H1 (cell line): ENCODE results near the gene SLC5A10. TPM values are rescaled to one million over a fixed set of nuclear protein-coding genes. Genes with fewer than 3 reads are reported as not detected.

ENCODE experiments used
- CTCF ChIA-PET: fragments of 300-600 bp; sonication (Branson Sonifier 250); formaldehyde crosslinking; loops from one replicate; lab custom pipeline; 2021; ENCODE audit not compliant: partially characterized antibody; lab: Charles Lee
- POLR2A ChIA-PET: fragments of 300-600 bp; sonication (Branson Sonifier 250); formaldehyde crosslinking; loops from one replicate; lab custom pipeline; 2021; ENCODE audit warnings: inconsistent platforms; ENCODE audit not compliant: partially characterized antibody; lab: Charles Lee
- DNase-seq, 2 experiments: peaks; one replicate each; pipeline versions ENCODE4 v3.0.0 to v3.0.0-alpha.2; 2010 to 2022; ENCODE audit warnings: low spot score in 2 of 2, low read depth in 1 of 2, mixed read lengths in 1 of 2
- FAIRE-seq: peaks from 2 replicates; lab custom pipeline; 2011; peaks lifted over from hg19 to GRCh38; lab: Jason Lieb, UNC
- H2AFZ ChIP-seq: 2 replicates; pipeline ENCODE4 v1.8.1; 2012; ENCODE audit warnings: low read length, inconsistent platforms
- H2AK5ac ChIP-seq: 2 replicates; pipeline ENCODE4 v1.6.1; 2013; ENCODE audit warnings: low read depth, low read length
- H2BK120ac ChIP-seq: replicated peaks from 2 replicates; pipeline ENCODE3; 2013; ENCODE audit warnings: low read depth, low read length, inconsistent platforms
- H2BK12ac ChIP-seq: 2 replicates; pipeline ENCODE4 v1.6.1; 2013; ENCODE audit warnings: low read depth, low read length
- H2BK15ac ChIP-seq: 2 replicates; pipeline ENCODE4 v1.6.1; 2013; ENCODE audit warnings: low read length
- H2BK20ac ChIP-seq: 2 replicates; pipeline ENCODE4 v1.6.1; 2013; ENCODE audit warnings: low read length
- H2BK5ac ChIP-seq: 2 replicates; pipeline ENCODE4 v1.6.1; 2013; ENCODE audit warnings: low read depth, low read length
- H3K14ac ChIP-seq: 2 replicates; pipeline ENCODE4 v1.6.1; 2013; ENCODE audit warnings: inconsistent platforms; ENCODE audit not compliant: insufficient read length
- H3K18ac ChIP-seq: 2 replicates; pipeline ENCODE4 v1.6.1; 2013; ENCODE audit warnings: low read length; ENCODE audit errors: extremely low read depth
- H3K23ac ChIP-seq: 2 replicates; pipeline ENCODE4 v1.6.1; 2013; ENCODE audit warnings: inconsistent platforms; ENCODE audit not compliant: insufficient read length
- H3K23me2 ChIP-seq: 2 replicates; pipeline ENCODE4 v1.6.1; 2013; ENCODE audit warnings: low read depth, low read length
- H3K27ac ChIP-seq: 2 replicates; pipeline ENCODE4 v1.6.1; 2011; ENCODE audit warnings: low read depth, low read length, inconsistent platforms
- H3K27me3 ChIP-seq, 4 experiments: replicated peaks in 1 of 4; 1 replicate in 1 of 4; 2 replicates in 3 of 4; pipeline versions ENCODE4 v1.6.1 to v1.8.1; 2011 to 2013; ENCODE audit warnings: low read length in 3 of 4, mild to moderate bottlenecking in 3 of 4, inconsistent platforms in 2 of 4, mixed read lengths in 2 of 4, moderate library complexity in 1 of 4; ENCODE audit not compliant: control insufficient read depth in 3 of 4, insufficient read depth in 3 of 4; ENCODE audit errors: extremely low read depth in 1 of 4
- H3K36me3 ChIP-seq, 4 experiments: 2 replicates each; pipeline versions ENCODE4 v1.6.1 to v1.8.1; 2011 to 2013; ENCODE audit warnings: mild to moderate bottlenecking in 4 of 4, low read length in 3 of 4, moderate library complexity in 2 of 4, control low read depth in 1 of 4, inconsistent platforms in 1 of 4; ENCODE audit not compliant: insufficient read depth in 4 of 4, control insufficient read depth in 2 of 4
- H3K4ac ChIP-seq: replicated peaks from 2 replicates; pipeline ENCODE3; 2013; ENCODE audit warnings: low read length, low read depth, mixed read lengths, inconsistent platforms; ENCODE audit not compliant: insufficient read length
- H3K4me1 ChIP-seq, 4 experiments: replicated peaks in 1 of 4; 1 replicate in 1 of 4; 2 replicates in 3 of 4; pipeline versions ENCODE4 v1.6.1 to v1.8.1; 2011 to 2013; ENCODE audit warnings: low read length in 3 of 4, inconsistent platforms in 2 of 4, mixed read lengths in 1 of 4; ENCODE audit not compliant: insufficient read depth in 4 of 4, control insufficient read depth in 3 of 4
- H3K4me2 ChIP-seq, 2 experiments: 2 replicates each; pipeline versions ENCODE4 v1.6.1 to v1.8.1; 2011 to 2013; ENCODE audit warnings: low read depth in 2 of 2, low read length in 2 of 2, control low read depth in 1 of 2, inconsistent platforms in 1 of 2, mild to moderate bottlenecking in 1 of 2; ENCODE audit not compliant: insufficient read depth in 1 of 2
- H3K4me3 ChIP-seq, 4 experiments: fragments of 200-600, 300-600 bp in 1 of 4; sonication (generic), shearing (Covaris generic), sonication (Bioruptor Twin) in 1 of 4; 2 replicates each; pipeline versions ENCODE4 v1.5.1 to v1.8.1; 2011 to 2016; ENCODE audit warnings: low read length in 4 of 4, low read depth in 3 of 4, control low read depth in 2 of 4, inconsistent platforms in 2 of 4, mild to moderate bottlenecking in 2 of 4, mixed read lengths in 1 of 4, moderate library complexity in 1 of 4; ENCODE audit not compliant: insufficient read depth in 2 of 4; ENCODE audit errors: extremely low read depth in 1 of 4
- H3K56ac ChIP-seq: replicated peaks from 2 replicates; pipeline ENCODE3; 2013; ENCODE audit warnings: low read depth, mild to moderate bottlenecking, mixed read lengths, low read length, inconsistent platforms; ENCODE audit not compliant: insufficient read length
- H3K79me1 ChIP-seq: 2 replicates; pipeline ENCODE4 v1.6.1; 2013; ENCODE audit warnings: low read depth, low read length, control low read depth
- H3K79me2 ChIP-seq, 2 experiments: 2 replicates each; pipeline versions ENCODE4 v1.6.1 to v1.8.1; 2012 to 2013; ENCODE audit warnings: low read length in 2 of 2, mild to moderate bottlenecking in 2 of 2, inconsistent platforms in 1 of 2; ENCODE audit not compliant: insufficient read depth in 2 of 2, control insufficient read depth in 1 of 2
- H3K9ac ChIP-seq, 4 experiments: replicated peaks in 1 of 4; 1 replicate in 1 of 4; 2 replicates in 3 of 4; pipeline versions ENCODE4 v1.6.1 to v1.8.1; 2011 to 2013; ENCODE audit warnings: low read depth in 3 of 4, low read length in 3 of 4, control low read depth in 2 of 4, mild to moderate bottlenecking in 2 of 4, moderate library complexity in 2 of 4, inconsistent platforms in 1 of 4; ENCODE audit errors: extremely low read depth in 1 of 4
- H3K9me3 ChIP-seq, 2 experiments: 2 replicates each; pipeline versions ENCODE4 v1.6.1 to v1.8.1; 2012 to 2013; ENCODE audit warnings: mild to moderate bottlenecking in 2 of 2, moderate library complexity in 2 of 2, control low read depth in 1 of 2, inconsistent platforms in 1 of 2, low read depth in 1 of 2, low read length in 1 of 2, mixed read lengths in 1 of 2; ENCODE audit not compliant: insufficient read depth in 2 of 2
- H4K20me1 ChIP-seq, 2 experiments: replicated peaks in 1 of 2; 2 replicates each; pipeline versions ENCODE3 to v1.8.1; 2011 to 2013; ENCODE audit warnings: inconsistent platforms in 2 of 2, low read length in 2 of 2, mild to moderate bottlenecking in 1 of 2; ENCODE audit not compliant: insufficient read depth in 2 of 2, control insufficient read depth in 1 of 2
- H4K5ac ChIP-seq: 2 replicates; pipeline ENCODE4 v1.6.1; 2013; ENCODE audit warnings: low read length, low read depth, mixed read lengths, inconsistent platforms; ENCODE audit not compliant: insufficient read length
- H4K8ac ChIP-seq: 2 replicates; pipeline ENCODE4 v1.8.0; 2013; ENCODE audit warnings: mild to moderate bottlenecking, moderate library complexity, low read length, inconsistent platforms; ENCODE audit not compliant: insufficient read depth; ENCODE audit errors: extremely low read depth
- H4K91ac ChIP-seq: replicated peaks from 2 replicates; pipeline ENCODE3; 2013; ENCODE audit warnings: low read length, mixed read lengths, inconsistent platforms; ENCODE audit not compliant: insufficient read length
- EGR1 ChIP-seq: IDR thresholded peaks from 2 replicates; pipeline ENCODE4 v1.6.1; 2011; ENCODE audit warnings: low read depth, low read length, borderline replicate concordance
- SP2 ChIP-seq: IDR thresholded peaks from 2 replicates; pipeline ENCODE4 v1.6.1; 2012; ENCODE audit warnings: mild to moderate bottlenecking, low read length, inconsistent platforms
- TAF7 ChIP-seq: optimal IDR thresholded peaks from 2 replicates; pipeline ENCODE3; 2011; ENCODE audit warnings: low read depth, mild to moderate bottlenecking, inconsistent platforms, low read length, moderate library complexity, borderline replicate concordance
- WGBS, 2 experiments: shearing (Covaris generic) in 1 of 2; methylation state at CpG; one replicate each; pipeline versions ENCODE4 v1.1.6 to v1.1.7; 2013 to 2015; ENCODE audit warnings: low lambda C conversion rate in 2 of 2, mixed read lengths in 2 of 2, inconsistent platforms in 1 of 2, low coverage in 1 of 2, missing lambda C conversion rate in 1 of 2; ENCODE audit not compliant: insufficient replicate concordance in 2 of 2, insufficient coverage in 1 of 2, insufficient read length in 1 of 2; ENCODE audit errors: extremely low coverage in 1 of 2, missing lambda C conversion rate in 1 of 2; 5-methylcytosine and 5-hydroxymethylcytosine counted together
- polyA plus RNA-seq, 7 experiments: library from polyadenylated mRNA; depleted of rRNA in 3 of 7; stranded (reverse) in 5 of 7; unstranded in 2 of 7; fragments of >200 nt in 5 of 7; fragments of 200-250 nt in 2 of 7; gene quantifications; 1 replicate in 5 of 7; 2 replicates in 1 of 7; 4 replicates in 1 of 7; pipeline versions ENCODE4 v1.2.1 to v1.2.3, GENCODE V29; 2011 to 2013; ENCODE audit warnings: missing spikeins in 2 of 7, mixed read lengths in 2 of 7
- total RNA-seq: library from RNA; stranded (reverse); fragmentation: NEBNext Ultra II Directional; extraction: Animal tissue kit (Norgen Biotek cat#: 25700); gene quantifications from 2 replicates; pipeline ENCODE4 v1.2.1, GENCODE V29; 2021

Gene SLC5A10
- total and polyA plus RNA-seq, 2 of the 8 experiments (the other 6 are each of a cell fraction or from before 2014, with no cell fraction given), result 0.05 to 0.11 TPM

- Histone ChIP-seq H3K18ac (no peak overlapping the region), H3K79me2 (no peaks in the 10 kb centered on the region), H2BK120ac (no peak overlapping the region), H4K5ac (no peak overlapping the region), H3K56ac (no peak overlapping the region), H3K9me3 (no peaks in the 10 kb centered on the region), H2AK5ac (no peak overlapping the region), H3K4me2 (no peak overlapping the region)
- 86% methylated on average over 6 of the region's 6 CpGs; no CpG with 5 or more reads in 1 of the 2 experiments for WGBS, 2 experiments
- DNase-seq, result no peak
- TF ChIP-seq EGR1 (no peak), SP2 (no peak), TAF7 (no peak)
- TF ChIP-seq, all 59 proteins: peak for 0
- Histone ChIP-seq H4K20me1 (no peaks in the 10 kb centered on the region), H4K91ac (no peak overlapping the region), H2BK5ac (no peak overlapping the region; the same call in 1 of the 2 replicates), H2BK15ac (no peak overlapping the region), H3K79me1 (no peaks in the 10 kb centered on the region), H3K9ac (no peak overlapping the region), H2AFZ (no peak overlapping the region), H2BK20ac (no peak overlapping the region), H3K27me3 (no peaks in the 10 kb centered on the region; a peak in 1 of 7 replicates), H3K36me3 (no peaks in the 10 kb centered on the region), H3K14ac (no peak overlapping the region), H3K23me2 (no peaks in the 10 kb centered on the region), H3K4me1 (peaks cover 0 to 6% (median 0%) of the 10 kb centered on the region in 4 experiments; a peak in 1 of 7 replicates), H2BK12ac (no peak overlapping the region), H3K23ac (no peak overlapping the region), H3K4me3 (no peak overlapping the region), H4K8ac (no peak overlapping the region; the same call in 1 of the 2 replicates), H3K4ac (no peak overlapping the region), H3K27ac (no peak overlapping the region)
- FAIRE-seq, result no peak
- ChIA-PET POLR2A (no interaction called here), CTCF (interaction anchor here (0.6 to 5.1 kb wide), 5 partner anchors 20 to 393 kb away, joined by 3 to 49 read pairs (median 4); no protein-coding TSS in a partner anchor)
Observed at GRCh38 chr17:19018600-19018950, 66.6 kb downstream of the SLC5A10 start.
